ENCODE results near the gene PSTPIP1. TPM values are rescaled to one million over a fixed set of nuclear protein-coding genes. Genes with fewer than 3 reads are reported as not detected.

The PSTPIP1 gene
- polyA plus RNA-seq, 1 donor (not counting 4 experiments of a cell fraction or from before 2014, with no cell fraction given), result 9.6 TPM

GRCh38 chr15:76978522-76979330, 16.2 kb upstream of the PSTPIP1 start:
- Histone ChIP-seq H3K79me2 (ENCODE audit: control insufficient read depth, insufficient read depth, low read length) (no peaks in the 10 kb centered on the region), H2AFZ (ENCODE audit: control insufficient read depth, low read length) (no peak overlapping the region), H3K9ac (ENCODE audit: control insufficient read depth, extremely low read depth, insufficient read depth, low read length) (no peak overlapping the region), H3K9me1 (ENCODE audit: control insufficient read depth, extremely low read depth, insufficient read depth, low read length) (no peaks in the 10 kb centered on the region), H3K9me3 (ENCODE audit: control insufficient read depth, low read depth, low read length) (no peaks in the 10 kb centered on the region), H3K27ac (ENCODE audit: control insufficient read depth, insufficient read depth, low read length) (no peak overlapping the region), H3K4me3 (ENCODE audit: control insufficient read depth in 2 of 3, extremely low read depth in 1 of 3, insufficient read depth in 2 of 3, low read depth in 1 of 3, low read length in 3 of 3) (no peak overlapping the region), H3K36me3 (ENCODE audit: control insufficient read depth in 2 of 2, extremely low read depth in 1 of 2, insufficient read depth in 2 of 2, low read length in 2 of 2) (no peaks in the 10 kb centered on the region), H3K4me1 (ENCODE audit: control insufficient read depth, extremely low read depth, insufficient read depth, low read length) (no peaks in the 10 kb centered on the region), H4K20me1 (ENCODE audit: control insufficient read depth, extremely low read depth, insufficient read depth, low read length) (no peaks in the 10 kb centered on the region), H3K4me2 (ENCODE audit: control insufficient read depth, extremely low read depth, insufficient read depth, low read depth, low read length) (no peak overlapping the region), H3K27me3 (ENCODE audit: control insufficient read depth, extremely low read depth, insufficient read depth, low read length) (no peaks in the 10 kb centered on the region)
- TF ChIP-seq CTCF (optimal IDR thresholded peaks at IDR 0.05 in 1 of 3, IDR thresholded peaks at IDR 0.05 in 1 of 3, conservative IDR thresholded peaks at IDR 0.05 in 1 of 3; ENCODE audit: extremely low read depth in 1 of 3, insufficient read depth in 2 of 3, low read length in 3 of 3) (no peak), EZH2 (IDR thresholded peaks at IDR 0.05; ENCODE audit: low read length) (no peak)
- DNase-seq (ENCODE audit: low read depth, low spot score), result no peak
- dilution Hi-C loops (cut with MboI; ENCODE audit: extremely low pct_ligation_motif_present, low sequenced_read_pairs), result no loop called here
- FAIRE-seq, result no peak

- TF ChIP-seq EZH2 (IDR thresholded peaks at IDR 0.05; ENCODE audit: low read length) (no peak), CTCF (optimal IDR thresholded peaks at IDR 0.05 in 1 of 3, IDR thresholded peaks at IDR 0.05 in 1 of 3, conservative IDR thresholded peaks at IDR 0.05 in 1 of 3; ENCODE audit: extremely low read depth in 1 of 3, insufficient read depth in 2 of 3, low read length in 3 of 3) (no peak)
- no peak for DNase-seq (ENCODE audit: low read depth, low spot score)
- no peak overlapping the region for H2AFZ ChIP-seq (ENCODE audit: control insufficient read depth, low read length)
- dilution Hi-C loops (cut with MboI; ENCODE audit: extremely low pct_ligation_motif_present, low sequenced_read_pairs), result no loop called here
- no peak for FAIRE-seq
- H3K27me3 ChIP-seq (ENCODE audit: control insufficient read depth, extremely low read depth, insufficient read depth, low read length), result no peaks in the 10 kb centered on the region
- no peaks in the 10 kb centered on the region for H3K9me3 ChIP-seq (ENCODE audit: control insufficient read depth, low read depth, low read length)
- no peaks in the 10 kb centered on the region for H3K36me3 ChIP-seq (ENCODE audit: control insufficient read depth in 2 of 2, extremely low read depth in 1 of 2, insufficient read depth in 2 of 2, low read length in 2 of 2)
- H3K27ac ChIP-seq (ENCODE audit: control insufficient read depth, insufficient read depth, low read length), result no peak overlapping the region
- no peaks in the 10 kb centered on the region for H3K9me1 ChIP-seq (ENCODE audit: control insufficient read depth, extremely low read depth, insufficient read depth, low read length)
- no peaks in the 10 kb centered on the region for H3K79me2 ChIP-seq (ENCODE audit: control insufficient read depth, insufficient read depth, low read length)
- H3K4me2 ChIP-seq (ENCODE audit: control insufficient read depth, extremely low read depth, insufficient read depth, low read depth, low read length), result no peak overlapping the region
- H3K9ac ChIP-seq (ENCODE audit: control insufficient read depth, extremely low read depth, insufficient read depth, low read length), result no peak overlapping the region
- H4K20me1 ChIP-seq (ENCODE audit: control insufficient read depth, extremely low read depth, insufficient read depth, low read length), result no peaks in the 10 kb centered on the region
- no peaks in the 10 kb centered on the region for H3K4me1 ChIP-seq (ENCODE audit: control insufficient read depth, extremely low read depth, insufficient read depth, low read length)
- no peak overlapping the region for H3K4me3 ChIP-seq (ENCODE audit: control insufficient read depth in 2 of 3, extremely low read depth in 1 of 3, insufficient read depth in 2 of 3, low read depth in 1 of 3, low read length in 3 of 3)
Measured at GRCh38 chr15:76979331-76979925, 15.5 kb upstream of the PSTPIP1 start.
